ENCODE measurements around the gene TMEM119. TPM values are rescaled to one million over a fixed set of nuclear protein-coding genes. Genes with fewer than 3 reads are reported as not detected.

Gene TMEM119
- total and polyA plus RNA-seq, 2 of the 4 experiments (the other 2 are of a cell fraction), result 8.1 to 9.2 TPM

DNA sequence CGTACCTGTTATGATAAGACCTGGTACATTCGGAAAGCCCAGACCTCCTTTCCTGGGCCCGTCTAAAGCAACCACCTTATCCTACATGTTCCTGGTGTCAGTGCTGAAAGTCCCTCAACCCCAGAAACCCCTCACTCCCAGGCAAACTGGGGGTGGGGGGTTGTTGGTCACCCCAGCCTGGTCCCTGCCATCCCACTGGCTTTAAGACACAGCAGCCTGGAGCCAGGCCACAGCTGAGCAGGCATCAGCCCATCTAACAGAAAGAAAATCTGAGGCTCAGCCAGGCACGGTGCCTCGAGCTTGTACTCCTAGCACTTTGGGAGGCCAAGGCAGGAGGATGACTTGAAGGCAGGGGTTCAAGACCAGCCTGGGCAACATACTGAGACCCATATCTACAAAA is 31.3 kb upstream of the TMEM119 start:
- H4K20me1 ChIP-seq (ENCODE audit: insufficient read depth, low read length), result no peaks in the 10 kb centered on the region
- peaks cover 27% of the 10 kb centered on the region for H3K4me1 ChIP-seq (ENCODE audit: control insufficient read depth, insufficient read depth, low read length)
- ATAC-seq (ENCODE audit: low read depth), result no peak
- peak overlapping the region; percentile 73 for H2AK5ac ChIP-seq (ENCODE audit: low read depth, low read length)
- H3K79me1 ChIP-seq (ENCODE audit: low read depth in 1 of 2, low read length in 2 of 2), result peaks cover 0 to 22% of the 10 kb centered on the region in 2 experiments; a peak in 1 of 4 replicates
- H3K4me3 ChIP-seq (ENCODE audit: insufficient read depth, low read depth, low read length), result no peak overlapping the region
- peak overlapping the region; percentile 87; the same call in 1 of the 3 replicates for H2BK15ac ChIP-seq (ENCODE audit: low read depth, low read length)
- WGBS, 2 experiments (ENCODE audit: extremely low coverage in 2 of 2, insufficient read length in 1 of 2), result no CpG with 5 or more reads among the region's 5 CpGs
- H3K9me1 ChIP-seq (ENCODE audit: insufficient read depth, low read length), result peaks cover 26% of the 10 kb centered on the region
- H2BK120ac ChIP-seq (ENCODE audit: low read depth, low read length), result peak overlapping the region; percentile 88
- peak overlapping the region; percentile 38 for H3K23ac ChIP-seq (ENCODE audit: low read depth, low read length)
- H3K9me3 ChIP-seq (ENCODE audit: control insufficient read depth, insufficient read depth, low read length), result no peaks in the 10 kb centered on the region
- H2AFZ ChIP-seq (replicated peaks; ENCODE audit: low read length, poor library complexity), result peak overlapping the region; percentile 81
- H2BK5ac ChIP-seq (ENCODE audit: low read depth, low read length, poor library complexity, severe bottlenecking), result peak overlapping the region; percentile 86
- no peaks in the 10 kb centered on the region for H3K36me3 ChIP-seq (ENCODE audit: control insufficient read depth, insufficient read depth, low read length)
- H3K9ac ChIP-seq (ENCODE audit: low read depth, low read length), result no peak overlapping the region
- H2BK20ac ChIP-seq (ENCODE audit: low read depth, low read length), result peak overlapping the region; percentile 93
- CTCF ChIA-PET, result interaction anchor here (0.6 to 1.4 kb wide), 3 partner anchors 11 to 322 kb away, joined by 3 read pairs; no protein-coding TSS in a partner anchor
- POLR2A ChIA-PET (ENCODE audit: unreplicated experiment), result no interaction called here
- H3K56ac ChIP-seq (ENCODE audit: extremely low read depth, insufficient read depth, low read length), result no peak overlapping the region
- dilution Hi-C loops (cut with HindIII; ENCODE audit: low sequenced_read_pairs, unreplicated experiment) (no loop called here), intact Hi-C loops (cut with micrococcal nuclease) (loop anchor here (5.0 kb wide), 1 partner anchor 463 kb away; the partner anchor contains the start of gene ALKBH2), in situ Hi-C loops (cut with MboI; ENCODE audit: low sequenced_read_pairs) (loop anchor here (25.0 kb wide), 1 partner anchor 458 kb away; the partner anchor contains the start of genes ALKBH2 and UNG)
- H4K91ac ChIP-seq (ENCODE audit: insufficient read depth, low read depth, low read length), result peak overlapping the region; percentile 85
- H3K18ac ChIP-seq (ENCODE audit: low read depth, low read length), result peak overlapping the region; percentile 13; the same call in 1 of the 2 replicates
- H3K14ac ChIP-seq (replicated peaks; ENCODE audit: low read depth, low read length), result peak overlapping the region; percentile 88
- peak overlapping the region; percentile 59; the same call in 1 of the 2 replicates for H3K27ac ChIP-seq (ENCODE audit: insufficient read depth, low read length)
- no peak overlapping the region for H3K4me2 ChIP-seq (ENCODE audit: low read depth, low read length)
- H3K27me3 ChIP-seq (ENCODE audit: control insufficient read depth, insufficient read depth, low read length), result no peaks in the 10 kb centered on the region
- DNase-seq, result no peak
- H4K5ac ChIP-seq (ENCODE audit: low read depth, low read length), result peak overlapping the region; percentile 40; the same call in 1 of the 2 replicates
- no peak for TF ChIP-seq CHD1 (IDR thresholded peaks at IDR 0.05; ENCODE audit: low read depth, low read length)
- no peak for TF ChIP-seq FOS (IDR thresholded peaks at IDR 0.05; ENCODE audit: low read depth, low read length)
- no peak for TF ChIP-seq BHLHE40 (IDR thresholded peaks at IDR 0.05; ENCODE audit: low read depth, low read length)
- TF ChIP-seq MAZ (IDR thresholded peaks at IDR 0.05; ENCODE audit: borderline replicate concordance, low read depth, low read length), result no peak
- TF ChIP-seq, protein P1, sequence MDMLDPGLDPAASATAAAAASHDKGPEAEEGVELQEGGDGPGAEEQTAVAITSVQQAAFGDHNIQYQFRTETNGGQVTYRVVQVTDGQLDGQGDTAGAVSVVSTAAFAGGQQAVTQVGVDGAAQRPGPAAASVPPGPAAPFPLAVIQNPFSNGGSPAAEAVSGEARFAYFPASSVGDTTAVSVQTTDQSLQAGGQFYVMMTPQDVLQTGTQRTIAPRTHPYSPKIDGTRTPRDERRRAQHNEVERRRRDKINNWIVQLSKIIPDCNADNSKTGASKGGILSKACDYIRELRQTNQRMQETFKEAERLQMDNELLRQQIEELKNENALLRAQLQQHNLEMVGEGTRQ (IDR thresholded peaks at IDR 0.05; ENCODE audit: low read depth, low read length), result no peak
- TF ChIP-seq RAD21 (IDR thresholded peaks at IDR 0.05; ENCODE audit: low read length), result no peak
- peak overlapping the region; percentile 38 for H2AK9ac ChIP-seq (replicated peaks; ENCODE audit: low read depth, low read length, poor library complexity)
- no TSS peak for BruUV-seq (replicated peaks)
- peak overlapping the region; percentile 54 to 88; a peak in 3 of 4 replicates for H4K8ac ChIP-seq (ENCODE audit: low read depth in 2 of 2, low read length in 2 of 2)
- H3K4ac ChIP-seq (ENCODE audit: low read depth, low read length), result peak overlapping the region; percentile 81

Data from IMR-90 (cell line).